CD8-positive, alpha-beta memory T cell (primary cell): ENCODE data around the gene ZNF425. TPM values are rescaled to one million over a fixed set of nuclear protein-coding genes. Genes with fewer than 3 reads are reported as not detected.
"Not testable (repeated sequence)": the region's sequence is repeated elsewhere in the genome, so short reads cannot be mapped to it uniquely, and the experiment has no call there.

Experiments used
- CTCF ChIA-PET: fragments of 350-600 bp; sonication (Branson Sonifier 250); formaldehyde crosslinking; loops from one replicate; lab custom pipeline; 2021; ENCODE audit warnings: antibody characterized with exemption; lab: Charles Lee
- POLR2A ChIA-PET: fragments of 350-600 bp; sonication (Branson Sonifier 250); formaldehyde crosslinking; loops from one replicate; lab custom pipeline; 2021; ENCODE audit warnings: antibody characterized with exemption; lab: Charles Lee
- DNase-seq, 5 donors: peaks; one replicate each; pipeline versions ENCODE4 v3.0.0 to v3.0.0-alpha.2; 2020 to 2022; ENCODE audit warnings: mixed read lengths in 1 of 5
- H3K27ac ChIP-seq: one replicate; pipeline ENCODE4 v1.7.0; 2013; ENCODE audit warnings: low read depth, mild to moderate bottlenecking, low read length, moderate library complexity
- H3K27me3 ChIP-seq: 2 replicates; pipeline ENCODE4 v1.7.0; 2013; ENCODE audit warnings: low read length, mild to moderate bottlenecking; ENCODE audit not compliant: insufficient read depth, poor library complexity, severe bottlenecking
- H3K36me3 ChIP-seq: 2 replicates; pipeline ENCODE4 v1.7.0; 2013; ENCODE audit warnings: mild to moderate bottlenecking, low read length, moderate library complexity; ENCODE audit not compliant: insufficient read depth
- H3K4me1 ChIP-seq: 2 replicates; pipeline ENCODE4 v1.7.0; 2013; ENCODE audit warnings: mild to moderate bottlenecking, low read length, moderate library complexity; ENCODE audit not compliant: insufficient read depth
- H3K4me3 ChIP-seq: 2 replicates; pipeline ENCODE4 v1.7.0; 2013; ENCODE audit warnings: mild to moderate bottlenecking, low read length
- H3K9me3 ChIP-seq: 2 replicates; pipeline ENCODE4 v1.7.0; 2013; ENCODE audit warnings: mild to moderate bottlenecking, low read length
- H3K27ac Mint-ChIP-seq, 8 donors: one replicate each; pipeline ENCODE4 v1.8.0; 2020 to 2021; ENCODE audit warnings: mixed read lengths in 8 of 8, mild to moderate bottlenecking in 6 of 8, inconsistent platforms in 3 of 8, moderate library complexity in 3 of 8
- H3K27me3 Mint-ChIP-seq, 2 donors: one replicate each; pipeline ENCODE4 v1.8.0; 2020 to 2021; ENCODE audit warnings: mixed read lengths in 2 of 2, mild to moderate bottlenecking in 1 of 2, moderate library complexity in 1 of 2
- H3K36me3 Mint-ChIP-seq, 3 donors: one replicate each; pipeline ENCODE4 v1.8.0; 2020 to 2021; ENCODE audit warnings: mixed read lengths in 3 of 3, inconsistent platforms in 1 of 3, mild to moderate bottlenecking in 1 of 3
- H3K4me1 Mint-ChIP-seq, 3 donors: one replicate each; pipeline ENCODE4 v1.8.0; 2020 to 2021; ENCODE audit warnings: mixed read lengths in 3 of 3, inconsistent platforms in 1 of 3, mild to moderate bottlenecking in 1 of 3
- H3K4me3 Mint-ChIP-seq, 7 donors: one replicate each; pipeline ENCODE4 v1.8.0; 2020 to 2021; ENCODE audit warnings: mixed read lengths in 7 of 7, mild to moderate bottlenecking in 6 of 7, moderate library complexity in 4 of 7, inconsistent platforms in 2 of 7
- H3K9me3 Mint-ChIP-seq, 5 donors: one replicate each; pipeline ENCODE4 v1.8.0; 2020 to 2022; ENCODE audit warnings: mixed read lengths in 5 of 5, mild to moderate bottlenecking in 3 of 5, moderate library complexity in 2 of 5, inconsistent platforms in 1 of 5
- polyA plus RNA-seq: library from polyadenylated mRNA; unstranded; fragments of 300-500 nt; fragmentation: Illumina TruSeq; gene quantifications from one replicate; pipeline ENCODE4 v1.2.3, GENCODE V29; 2021
- total RNA-seq, 2 experiments: library from RNA; stranded (reverse); gene quantifications; one replicate each; pipeline ENCODE4 v1.2.3, GENCODE V29; 2021

ZNF425 gene
- total and polyA plus RNA-seq, 3 experiments from 2014 or later: 1.4 to 1.8 (median 1.7) TPM

- Histone ChIP-seq H3K9me3 (no peaks in the 10 kb centered on the region), H3K27me3 (no peaks in the 10 kb centered on the region), H3K36me3 (no peaks in the 10 kb centered on the region), H3K27ac (no peak overlapping the region), H3K4me1 (peaks cover 16% of the 10 kb centered on the region), H3K4me3 (no peak overlapping the region)
- no peak for DNase-seq
- Mint-ChIP-seq H3K27me3 (no peaks in the 10 kb centered on the region), H3K36me3 (peaks cover 0 to 6% (median 0%) of the 10 kb centered on the region in 3 donors), H3K9me3 (no peaks in the 10 kb centered on the region), H3K27ac (peak overlapping the region in 7 of 8 donors; percentile 15 to 95 (median 48)), H3K4me3 (peak overlapping the region; percentile 15 to 84 (median 59)), H3K4me1 (peaks cover 20 to 36% (median 28%) of the 10 kb centered on the region in 3 donors)
- CTCF ChIA-PET: interaction anchor here (2.5 to 4.8 kb wide), 3 partner anchors 13 to 50 kb away, joined by 12 to 61 read pairs (median 18); partner anchors contain the start of genes ZNF282 and ZNF425
- POLR2A ChIA-PET: interaction anchor here (0.6 kb wide), 1 partner anchor 18 kb away, joined by 4 read pairs; no protein-coding TSS in a partner anchor
Measured at GRCh38 chr7:149145031-149145845, 19.1 kb upstream of the ZNF425 start.

DNA sequence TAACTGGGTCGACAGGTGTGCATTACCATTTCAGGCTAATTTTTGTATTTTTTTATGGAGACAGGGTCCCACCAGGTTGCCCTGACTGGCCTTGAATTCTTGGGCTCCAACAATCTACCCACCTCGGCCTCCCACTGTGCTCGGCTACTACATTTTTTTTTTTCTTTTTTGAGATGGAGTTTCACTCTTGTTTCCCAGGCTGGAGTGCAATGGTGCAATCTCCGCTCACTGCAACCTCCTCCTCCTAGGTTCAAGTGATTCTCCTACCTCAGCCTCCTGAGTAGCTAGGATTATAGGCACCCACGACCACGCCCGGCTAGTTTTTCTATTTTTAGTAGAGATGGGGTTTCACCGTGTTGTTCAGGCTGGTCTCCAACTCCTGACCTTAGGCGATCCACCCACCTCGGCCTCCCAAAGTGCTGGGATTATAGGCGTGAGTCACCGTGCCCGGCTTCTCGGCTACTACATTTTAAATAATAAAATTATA lies 18.4 kb upstream of the ZNF425 start:
- H3K27ac ChIP-seq, H3K9me3 ChIP-seq, H3K36me3 ChIP-seq, H3K4me3 ChIP-seq, H3K27me3 Mint-ChIP-seq, H3K9me3 Mint-ChIP-seq, POLR2A ChIA-PET, H3K27me3 ChIP-seq, H3K36me3 Mint-ChIP-seq, H3K4me3 Mint-ChIP-seq, DNase-seq: not testable (repeated sequence)
- H3K4me1 Mint-ChIP-seq: peaks cover 16 to 29% (median 22%) of the 10 kb centered on the region in 3 donors
- CTCF ChIA-PET: interaction anchor here (1.5 kb wide), 1 partner anchor 18 kb away, joined by 5 read pairs; no protein-coding TSS in a partner anchor
- peak overlapping the region in 1 of 8 donors; percentile 5 for H3K27ac Mint-ChIP-seq
- peaks cover 16% of the 10 kb centered on the region for H3K4me1 ChIP-seq

DNA sequence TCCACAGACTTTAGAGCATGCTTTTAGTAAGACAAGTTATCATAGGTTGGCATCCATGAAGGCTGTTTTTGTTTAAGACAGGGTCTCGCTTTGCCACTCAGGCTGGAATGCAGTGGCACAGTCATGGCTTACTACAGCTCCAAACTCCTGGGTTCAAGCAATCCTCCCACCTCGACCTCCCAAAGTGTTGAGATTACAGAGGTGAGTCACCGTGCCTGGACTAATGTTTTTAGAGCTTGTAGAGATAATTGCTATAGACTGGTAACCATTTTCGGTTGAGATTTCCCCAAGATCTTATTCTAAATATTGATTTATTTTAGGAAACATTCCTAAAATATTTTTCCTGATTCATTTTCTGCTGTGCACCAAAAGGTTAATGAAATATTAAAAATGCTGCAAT lies 15.8 kb upstream of the ZNF425 start:
- DNase-seq: no peak
- H3K27ac Mint-ChIP-seq: peak overlapping the region in 1 of 8 donors; percentile 47
- H3K9me3 Mint-ChIP-seq: no peaks in the 10 kb centered on the region
- ChIA-PET POLR2A (interaction anchor here (0.6 to 0.7 kb wide), 2 partner anchors 93 to 312 kb away, joined by 3 read pairs; no protein-coding TSS in a partner anchor), CTCF (interaction anchor here (1.1 kb wide), 1 partner anchor 15 kb away, joined by 3 read pairs; the partner anchor contains the start of gene ZNF425)
- Histone ChIP-seq H3K27ac (no peak overlapping the region), H3K9me3 (no peaks in the 10 kb centered on the region), H3K4me3 (no peak overlapping the region), H3K36me3 (no peaks in the 10 kb centered on the region), H3K27me3 (no peaks in the 10 kb centered on the region), H3K4me1 (peaks cover 10% of the 10 kb centered on the region)
- peaks cover 0 to under 1% (median 0%) of the 10 kb centered on the region in 3 donors for H3K36me3 Mint-ChIP-seq
- no peak overlapping the region for H3K4me3 Mint-ChIP-seq
- no peaks in the 10 kb centered on the region for H3K27me3 Mint-ChIP-seq
- peaks cover 7 to 16% (median 12%) of the 10 kb centered on the region in 3 donors for H3K4me1 Mint-ChIP-seq

GRCh38 chr7:149140831-149141230 lies 14.7 kb upstream of the ZNF425 start:
- H3K36me3 ChIP-seq: no peaks in the 10 kb centered on the region
- H3K9me3 Mint-ChIP-seq: no peaks in the 10 kb centered on the region
- no peaks in the 10 kb centered on the region for H3K9me3 ChIP-seq
- H3K27me3 ChIP-seq: no peaks in the 10 kb centered on the region
- H3K27ac ChIP-seq: no peak overlapping the region
- H3K4me1 ChIP-seq: peaks cover 10% of the 10 kb centered on the region
- H3K4me1 Mint-ChIP-seq: peaks cover 5 to 9% (median 9%) of the 10 kb centered on the region in 3 donors
- H3K27me3 Mint-ChIP-seq: no peaks in the 10 kb centered on the region
- ChIA-PET CTCF (interaction anchor here (1.1 kb wide), 1 partner anchor 55 kb away, joined by 3 read pairs; the partner anchor contains the start of gene ZNF282), POLR2A (no interaction called here)
- H3K27ac Mint-ChIP-seq: peak overlapping the region in 1 of 8 donors; percentile 32
- no peak overlapping the region for H3K4me3 ChIP-seq
- no peak for DNase-seq
- H3K4me3 Mint-ChIP-seq: no peak overlapping the region
- H3K36me3 Mint-ChIP-seq: no peaks in the 10 kb centered on the region

DNA sequence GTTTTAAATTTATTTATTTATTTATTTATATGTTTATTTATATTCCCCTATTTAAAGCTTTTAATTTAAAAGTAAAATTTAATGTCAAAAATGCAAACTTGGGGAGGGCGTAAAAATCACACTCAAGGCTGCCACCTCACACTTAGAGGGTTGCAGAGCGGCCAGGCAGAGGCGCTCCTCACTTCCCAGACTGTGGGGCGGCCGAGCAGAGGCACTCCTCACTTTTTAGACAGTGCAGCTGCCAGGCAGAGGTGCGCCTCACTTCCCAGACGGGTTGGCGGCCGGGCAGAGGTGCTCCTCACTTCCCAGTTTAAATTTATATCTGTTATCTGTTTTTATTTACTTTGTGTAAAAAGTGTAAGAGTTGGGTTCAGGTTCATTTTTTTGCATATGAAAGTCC lies 10.0 kb upstream of the ZNF425 start:
- H3K9me3 Mint-ChIP-seq: peaks cover 2 to 5% (median 2%) of the 10 kb centered on the region in 5 donors
- H3K9me3 ChIP-seq: peaks cover 3% of the 10 kb centered on the region
- no peak overlapping the region for H3K27ac ChIP-seq
- peaks cover 3 to 16% (median 3%) of the 10 kb centered on the region in 3 donors for H3K36me3 Mint-ChIP-seq
- DNase-seq: no peak
- no peak overlapping the region for H3K4me3 ChIP-seq
- H3K4me1 ChIP-seq: no peaks in the 10 kb centered on the region
- H3K36me3 ChIP-seq: peaks cover 2% of the 10 kb centered on the region
- H3K27me3 Mint-ChIP-seq: no peaks in the 10 kb centered on the region
- H3K4me1 Mint-ChIP-seq: no peaks in the 10 kb centered on the region
- H3K4me3 Mint-ChIP-seq: no peak overlapping the region
- POLR2A ChIA-PET: interaction anchor here (0.9 to 1.5 kb wide), 2 partner anchors 11 to 13 kb away, joined by 3 to 4 read pairs; partner anchors contain the start of gene ZNF398
- no peak overlapping the region for H3K27ac Mint-ChIP-seq
- CTCF ChIA-PET: interaction anchor here (0.9 to 1.8 kb wide), 2 partner anchors 10 to 11 kb away, joined by 7 to 8 read pairs; partner anchors contain the start of genes ZNF398 and ZNF425
- no peaks in the 10 kb centered on the region for H3K27me3 ChIP-seq

DNA sequence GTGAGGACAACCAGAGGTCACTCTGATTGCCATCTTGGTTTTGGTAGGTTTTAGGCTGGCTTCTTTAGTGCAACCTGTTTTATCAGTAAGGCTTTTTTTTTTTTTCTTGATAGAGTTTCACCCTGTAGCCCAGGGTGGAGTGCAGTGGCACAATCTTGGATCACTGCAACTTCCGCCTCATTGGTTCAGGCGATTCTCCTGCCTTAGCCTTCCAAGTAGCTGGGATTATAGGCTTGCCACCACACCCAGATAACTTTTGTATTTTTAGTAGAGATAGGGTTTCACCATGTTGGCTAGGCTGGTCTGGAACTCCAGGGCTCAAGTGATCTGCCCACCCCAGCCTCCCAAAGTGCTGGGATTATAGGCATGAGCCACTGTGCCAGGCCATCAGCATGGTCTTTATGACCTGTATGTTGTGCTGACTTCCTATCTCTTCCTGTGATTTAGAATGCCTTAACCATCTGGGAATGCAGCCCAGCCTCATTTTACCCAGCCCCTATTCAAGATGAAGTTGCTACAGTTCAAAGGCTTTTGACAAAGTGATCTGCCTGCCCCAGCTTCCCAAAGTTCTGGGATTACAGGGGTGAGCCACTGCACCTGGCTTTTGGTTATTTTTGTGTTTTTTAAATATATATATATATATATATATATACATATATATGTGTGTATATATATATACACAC lies 7.0 kb upstream of the ZNF425 start:
- no peaks in the 10 kb centered on the region for H3K27me3 Mint-ChIP-seq
- H3K4me3 Mint-ChIP-seq: no peak overlapping the region
- peaks cover 13% of the 10 kb centered on the region for H3K9me3 ChIP-seq
- H3K9me3 Mint-ChIP-seq: peaks cover 9 to 14% (median 10%) of the 10 kb centered on the region in 5 donors
- peaks cover 10% of the 10 kb centered on the region for H3K36me3 ChIP-seq
- H3K36me3 Mint-ChIP-seq: peaks cover 11 to 28% (median 11%) of the 10 kb centered on the region in 3 donors
- ChIA-PET CTCF (interaction anchor here (3.3 kb wide), 1 partner anchor 14 kb away, joined by 18 read pairs; the partner anchor contains the start of gene ZNF398), POLR2A (no interaction called here)
- no peaks in the 10 kb centered on the region for H3K4me1 ChIP-seq
- peaks cover 0 to 2% (median 1%) of the 10 kb centered on the region in 3 donors for H3K4me1 Mint-ChIP-seq
- DNase-seq: no peak
- no peaks in the 10 kb centered on the region for H3K27me3 ChIP-seq
- H3K4me3 ChIP-seq: no peak overlapping the region
- no peak overlapping the region for H3K27ac Mint-ChIP-seq
- no peak overlapping the region for H3K27ac ChIP-seq

- peak overlapping the region in 1 of 7 donors; percentile 25 for H3K4me3 Mint-ChIP-seq
Measured at GRCh38 chr7:149130572-149131198, 4.6 kb upstream of the ZNF425 start.

More at GRCh38 chr7:149130572-149131198, 4.6 kb upstream of the ZNF425 start:
- CTCF ChIA-PET: interaction anchor here (3.3 kb wide), 1 partner anchor 16 kb away, joined by 18 read pairs; the partner anchor contains the start of gene ZNF398
- Histone ChIP-seq H3K27ac (no peak overlapping the region), H3K9me3 (peaks cover 13% of the 10 kb centered on the region), H3K27me3 (no peaks in the 10 kb centered on the region), H3K36me3 (peaks cover 10% of the 10 kb centered on the region), H3K4me1 (peaks cover 4% of the 10 kb centered on the region), H3K4me3 (no peak overlapping the region)
- peaks cover 9 to 14% (median 10%) of the 10 kb centered on the region in 5 donors for H3K9me3 Mint-ChIP-seq
- POLR2A ChIA-PET: no interaction called here
- peaks cover 7 to 17% (median 13%) of the 10 kb centered on the region in 3 donors for H3K4me1 Mint-ChIP-seq
- peak overlapping the region in 2 of 8 donors; percentile 7 to 41 for H3K27ac Mint-ChIP-seq
- H3K36me3 Mint-ChIP-seq: peaks cover 11 to 41% (median 11%) of the 10 kb centered on the region in 3 donors
- no peak for DNase-seq
- H3K27me3 Mint-ChIP-seq: peaks cover 0 to 2% of the 10 kb centered on the region in 2 donors
